ENCODE measurements around the gene OXER1.

Gene OXER1

DNA sequence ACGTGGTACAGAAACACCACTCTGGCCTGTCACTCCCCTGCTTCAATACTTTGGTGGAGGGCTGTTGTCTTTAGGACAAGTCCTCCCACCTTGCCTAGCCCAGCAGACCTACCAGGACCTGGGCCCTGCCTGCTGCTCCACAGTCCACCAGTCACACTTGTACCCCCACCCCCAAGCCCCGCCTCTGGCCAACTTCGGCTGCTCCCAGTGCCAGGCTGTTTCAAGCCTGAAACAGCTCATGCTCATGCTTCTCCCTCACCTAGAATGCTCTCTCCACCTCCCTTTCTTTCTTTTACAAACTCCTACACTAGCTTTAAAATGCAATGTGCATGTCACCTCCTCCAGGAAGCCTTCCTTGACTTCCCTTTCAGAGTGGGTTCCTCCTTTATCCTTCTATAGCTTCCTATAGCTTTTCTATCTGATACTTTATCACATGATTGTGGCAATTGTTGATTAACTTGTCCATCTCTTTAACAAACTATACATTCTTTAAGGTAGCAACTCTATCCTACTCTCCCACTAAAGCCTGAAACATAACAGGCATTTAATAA, 4.8 kb upstream of the OXER1 start:
- DNase-seq: no peak

GRCh38 chr2:42767899-42768705, 4.2 kb upstream of the OXER1 start:
- no peak for DNase-seq

DNA sequence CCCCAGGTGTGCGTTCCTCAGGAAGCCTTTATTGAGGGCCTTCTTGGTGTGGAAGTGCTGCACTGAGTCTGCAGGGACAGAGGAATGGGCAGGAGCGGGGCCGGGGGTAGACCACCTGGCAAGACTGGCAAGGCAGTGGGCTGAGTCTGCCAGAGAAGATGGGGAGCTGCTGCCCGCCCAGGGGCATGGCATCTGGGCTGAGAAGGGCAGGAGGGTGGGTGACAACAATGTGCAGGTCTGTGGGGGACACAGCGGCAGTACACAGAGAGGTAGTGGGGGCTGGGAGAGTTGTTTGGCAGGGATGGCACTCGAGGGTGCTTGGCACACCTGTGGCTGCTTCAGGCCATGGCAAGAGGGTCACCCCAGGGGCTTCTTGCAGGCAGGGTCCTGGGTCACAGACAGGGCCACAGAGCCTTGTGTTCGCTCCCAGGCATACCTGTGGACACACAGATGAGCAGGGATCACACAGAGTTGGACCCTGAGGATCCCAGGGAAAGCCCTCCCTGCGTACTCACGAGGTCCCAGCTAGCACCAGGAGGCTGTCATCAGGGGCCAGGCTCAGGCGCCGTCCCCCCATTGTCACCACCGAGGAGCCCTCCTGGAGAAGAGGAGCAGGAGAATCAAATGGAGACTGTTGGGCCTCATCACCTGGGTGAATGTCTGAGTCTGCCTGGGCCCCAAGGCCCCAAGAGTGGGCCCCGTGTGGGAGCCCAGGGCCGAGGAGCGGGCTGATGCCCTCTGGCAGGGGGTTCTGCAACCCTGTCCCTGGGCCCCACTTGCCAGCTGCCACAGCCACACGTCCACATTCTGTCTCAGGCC, 3.4 kb upstream of the OXER1 start:
- DNase-seq: no peak

GRCh38 chr2:42765686-42766085, 1.8 kb upstream of the OXER1 start:
- DNase-seq: no peak

DNA sequence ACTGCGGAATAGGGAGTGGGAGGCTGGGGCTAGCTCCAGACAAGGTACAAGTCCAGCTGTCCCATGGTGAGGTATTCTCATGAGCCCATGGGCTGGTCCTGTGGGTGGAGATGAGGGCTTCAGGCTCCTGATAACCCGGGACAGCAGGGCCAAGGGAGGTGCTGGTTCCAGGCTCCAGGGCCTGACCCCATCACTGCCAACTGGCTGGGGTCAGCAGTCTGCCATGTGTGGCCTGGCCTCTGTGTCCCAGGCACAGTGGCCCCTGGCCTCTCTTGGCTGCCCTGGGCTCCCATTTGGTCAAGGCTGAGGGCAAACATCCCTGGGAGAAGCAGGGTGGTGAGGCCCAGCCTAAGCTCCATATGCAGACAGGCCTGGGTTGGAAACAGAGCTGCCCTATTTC, 966 bp upstream of the OXER1 start:
- no peak for DNase-seq

GRCh38 chr2:42762823-42763804, 821 bp downstream of the OXER1 start:
- no peak for DNase-seq

GRCh38 chr2:42762155-42762554, 1.8 kb downstream of the OXER1 start:
- DNase-seq: no peak

DNA sequence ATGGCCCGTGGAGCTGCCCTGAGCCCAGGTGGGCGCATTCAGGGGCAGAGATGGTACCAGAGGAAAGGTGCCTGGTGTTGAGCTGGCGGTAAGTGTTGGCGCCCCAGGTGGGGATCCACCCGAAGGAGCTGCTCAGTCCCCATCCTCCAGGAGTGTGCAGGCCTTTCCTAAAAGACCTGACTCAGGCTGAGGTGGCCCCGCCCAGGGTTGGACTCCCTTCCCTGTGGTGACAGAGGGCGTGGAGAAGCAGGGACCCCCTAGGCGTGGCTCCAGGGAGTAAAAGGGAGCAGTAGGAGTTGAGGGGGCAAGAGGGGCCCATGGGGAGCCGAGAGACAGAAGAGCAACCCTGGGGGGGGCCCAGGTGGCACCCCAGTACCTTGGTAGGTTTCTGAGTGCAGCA, 2.4 kb downstream of the OXER1 start:
- DNase-seq: no peak

GRCh38 chr2:42758751-42759150, 5.2 kb downstream of the OXER1 start:
- DNase-seq: no peak

- no peak for DNase-seq
Measured at GRCh38 chr2:42757981-42758740, 5.8 kb downstream of the OXER1 start.

- DNase-seq: no peak
Measured at GRCh38 chr2:42756966-42757513, 6.9 kb downstream of the OXER1 start.

DNA sequence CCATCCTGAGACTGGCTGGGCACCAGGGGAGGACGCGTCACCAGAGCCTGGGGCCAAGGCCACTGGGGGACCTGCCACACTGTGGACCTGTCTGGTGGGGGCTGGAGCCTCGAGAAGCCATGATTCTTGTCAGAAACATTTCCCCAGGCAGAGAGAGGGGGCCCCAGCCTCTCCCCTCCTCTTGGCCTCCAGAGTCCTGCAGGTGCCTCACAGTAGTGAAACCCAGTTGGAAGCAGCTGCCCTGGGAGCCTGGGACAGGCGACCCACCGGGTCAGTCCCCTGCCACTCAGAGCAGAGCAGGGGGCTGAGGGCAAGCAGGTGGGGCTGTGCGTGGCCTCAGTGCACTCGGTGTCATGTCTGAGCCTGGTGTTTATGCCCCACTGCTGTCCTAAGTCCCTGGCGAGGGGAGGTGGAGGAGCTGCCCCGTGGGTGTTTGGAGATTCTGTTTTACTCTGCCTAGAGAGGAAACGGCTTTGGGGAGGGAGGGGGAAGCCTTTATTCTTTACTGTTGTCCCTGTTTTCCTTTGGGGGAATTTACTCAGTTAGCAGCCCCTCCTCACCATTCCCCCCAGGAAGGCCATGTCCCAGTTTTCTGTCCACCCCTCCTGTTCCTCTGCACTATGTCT, 7.7 kb downstream of the OXER1 start:
- DNase-seq: no peak

- DNase-seq: no peak
Measured at GRCh38 chr2:42755191-42755880, 8.6 kb downstream of the OXER1 start.

- no peak for DNase-seq
Measured at GRCh38 chr2:42754776-42755140, 9.2 kb downstream of the OXER1 start.

DNA sequence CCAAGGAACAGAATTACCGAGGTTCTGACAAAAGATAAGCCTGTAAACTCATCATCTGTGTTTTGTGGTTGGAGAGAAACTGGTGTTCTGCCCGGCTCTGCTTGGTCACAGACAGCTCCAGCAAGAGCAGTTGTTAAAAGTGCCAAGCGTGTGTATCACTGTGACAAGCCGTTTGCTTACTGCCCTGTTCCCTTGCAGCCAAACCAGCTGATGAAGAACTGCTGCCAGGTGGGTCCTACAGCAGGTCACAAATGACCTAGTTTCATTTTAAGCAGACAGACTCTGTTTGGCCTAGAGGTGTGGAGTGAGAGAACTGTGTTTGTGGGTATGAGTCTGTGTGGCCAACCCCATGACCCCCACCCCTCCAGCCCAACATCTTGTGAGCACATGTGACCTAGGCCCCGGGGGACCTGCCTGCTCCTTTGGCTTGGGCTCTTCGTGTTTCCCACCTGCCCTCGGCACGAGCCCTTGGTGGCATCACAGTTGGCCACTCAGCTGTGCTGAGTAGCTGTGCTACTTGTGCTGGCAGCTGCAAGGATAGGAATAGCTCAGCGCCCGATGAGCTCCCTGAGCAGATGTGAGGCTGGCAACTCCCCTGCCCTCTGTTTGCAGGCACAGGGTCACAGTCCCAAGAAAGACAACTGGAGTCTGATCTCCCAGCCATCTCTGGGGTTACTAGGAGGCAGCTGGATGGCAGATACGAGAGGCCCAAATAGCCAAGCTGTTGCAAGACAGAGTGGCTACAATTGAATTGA, 9.7 kb downstream of the OXER1 start:
- DNase-seq: peak; percentile 43

DNA sequence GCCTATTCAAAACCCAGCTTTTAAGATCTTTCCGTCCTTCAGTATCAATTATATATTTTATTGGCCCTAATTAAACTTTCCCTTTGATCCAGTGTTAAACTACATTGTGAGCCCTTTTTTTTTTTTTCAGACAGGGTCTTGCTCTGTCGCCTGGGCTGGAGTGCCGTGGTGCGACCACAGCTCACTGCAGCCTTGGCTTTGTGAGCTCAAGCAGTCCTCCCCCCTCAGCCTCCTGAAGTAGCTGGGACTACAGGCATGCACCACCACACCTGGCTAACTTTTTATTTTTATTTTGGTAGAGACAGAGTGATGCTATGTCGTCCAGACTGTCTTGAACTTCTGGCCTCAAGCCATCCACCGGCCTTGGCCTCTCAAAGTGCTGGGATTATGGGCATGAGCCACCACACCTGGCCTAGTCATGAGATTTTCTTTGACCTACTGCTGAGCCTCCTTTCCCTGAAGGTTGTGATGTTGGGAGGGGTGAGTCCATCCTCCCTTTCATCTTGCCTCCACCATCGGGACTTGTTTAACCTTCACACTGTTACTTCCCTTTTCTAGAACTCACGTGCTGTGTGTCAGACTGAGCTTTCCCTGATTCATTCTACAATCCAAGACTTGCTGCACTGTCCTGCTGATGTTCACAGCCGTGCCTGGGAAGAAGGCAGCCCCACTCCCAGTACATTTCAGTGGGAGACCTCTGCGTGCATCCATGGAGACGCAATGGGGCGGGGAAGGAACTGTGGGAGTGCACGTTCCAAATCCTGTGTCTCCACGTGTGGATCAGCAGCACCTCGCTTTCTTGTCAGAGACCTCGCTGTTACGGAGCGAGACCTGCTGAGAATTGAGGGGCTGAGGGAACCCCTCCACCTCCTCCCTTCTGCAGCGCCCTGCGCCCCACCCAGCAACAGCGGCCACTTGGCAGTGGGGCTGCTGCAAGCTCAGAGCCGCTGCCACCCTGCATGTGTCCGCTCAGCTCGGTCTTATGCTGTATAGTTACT, 10.8 kb downstream of the OXER1 start:
- DNase-seq: no peak

GRCh38 chr2:42752314-42752713, 11.6 kb downstream of the OXER1 start:
- DNase-seq: no peak

DNA sequence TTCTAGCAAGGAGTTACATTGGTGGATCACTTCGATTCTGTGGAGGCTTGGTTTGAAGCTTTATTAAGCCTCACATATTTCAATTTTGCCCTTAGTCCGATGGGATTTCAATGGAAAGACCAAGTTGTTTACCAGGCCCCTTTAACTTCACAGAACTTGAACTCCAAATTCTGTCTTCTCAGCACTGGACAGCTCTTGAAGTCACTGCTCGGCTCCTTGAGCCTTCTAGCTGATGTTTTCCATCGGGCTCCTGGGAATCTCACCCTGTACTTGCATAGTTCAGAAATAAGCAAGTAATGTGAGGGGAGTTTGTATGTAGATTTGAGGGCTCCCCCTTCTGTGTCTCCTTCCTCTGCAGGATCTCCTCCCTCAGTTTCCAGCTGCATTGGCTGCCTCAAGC, 15.1 kb downstream of the OXER1 start:
- DNase-seq: no peak

DNA sequence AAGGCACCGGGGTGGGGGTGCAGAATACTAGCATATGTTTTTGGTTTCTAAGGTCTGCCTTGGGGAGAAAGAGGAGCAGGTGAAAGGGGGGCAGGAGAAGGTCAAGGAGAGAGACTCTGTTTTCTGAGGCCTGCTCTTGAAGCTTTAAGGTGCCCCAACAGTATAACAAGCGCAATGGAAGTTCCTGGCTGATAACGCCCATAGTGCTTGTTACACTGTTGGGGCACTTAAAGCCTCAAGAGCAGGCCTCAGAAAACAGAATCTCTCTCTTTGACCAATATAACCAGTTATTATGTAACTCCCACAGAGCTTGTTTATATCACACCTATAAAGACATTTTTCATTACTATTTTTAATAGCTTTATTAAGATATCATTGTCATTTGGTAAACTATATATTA, 16.5 kb downstream of the OXER1 start:
- no peak for DNase-seq
